GM12801 (cell line): ENCODE data around the gene ERBB2.

Source experiments
- TF ChIP-seq, protein P1 (sequence below): IDR thresholded peaks from one replicate; pipeline ENCODE4 v1.5.1; 2011; ENCODE audit warnings: control low read depth; ENCODE audit not compliant: insufficient read length; ENCODE audit errors: extremely low read depth

The ERBB2 gene

DNA sequence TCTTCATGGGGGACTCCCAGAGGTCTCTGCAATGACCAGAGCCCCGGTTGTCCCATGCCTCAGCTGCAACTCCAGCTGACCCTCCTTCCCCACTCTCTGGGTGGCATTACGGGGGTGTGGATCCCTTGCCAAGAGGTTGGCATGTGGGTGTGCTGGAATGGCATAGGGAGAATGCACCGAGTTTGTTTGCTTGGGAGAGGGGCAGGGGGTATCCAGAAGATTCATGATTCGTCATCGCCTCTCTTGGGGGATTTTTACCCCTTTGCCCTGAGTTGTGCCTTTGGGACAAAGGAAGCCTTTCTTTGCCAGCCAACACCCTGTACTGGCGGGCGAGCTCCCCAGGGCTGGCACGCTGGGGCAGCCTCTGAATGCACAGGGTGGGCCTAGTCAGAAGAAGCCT is 6.5 kb downstream of the ERBB2 start:
- TF ChIP-seq, protein P1, sequence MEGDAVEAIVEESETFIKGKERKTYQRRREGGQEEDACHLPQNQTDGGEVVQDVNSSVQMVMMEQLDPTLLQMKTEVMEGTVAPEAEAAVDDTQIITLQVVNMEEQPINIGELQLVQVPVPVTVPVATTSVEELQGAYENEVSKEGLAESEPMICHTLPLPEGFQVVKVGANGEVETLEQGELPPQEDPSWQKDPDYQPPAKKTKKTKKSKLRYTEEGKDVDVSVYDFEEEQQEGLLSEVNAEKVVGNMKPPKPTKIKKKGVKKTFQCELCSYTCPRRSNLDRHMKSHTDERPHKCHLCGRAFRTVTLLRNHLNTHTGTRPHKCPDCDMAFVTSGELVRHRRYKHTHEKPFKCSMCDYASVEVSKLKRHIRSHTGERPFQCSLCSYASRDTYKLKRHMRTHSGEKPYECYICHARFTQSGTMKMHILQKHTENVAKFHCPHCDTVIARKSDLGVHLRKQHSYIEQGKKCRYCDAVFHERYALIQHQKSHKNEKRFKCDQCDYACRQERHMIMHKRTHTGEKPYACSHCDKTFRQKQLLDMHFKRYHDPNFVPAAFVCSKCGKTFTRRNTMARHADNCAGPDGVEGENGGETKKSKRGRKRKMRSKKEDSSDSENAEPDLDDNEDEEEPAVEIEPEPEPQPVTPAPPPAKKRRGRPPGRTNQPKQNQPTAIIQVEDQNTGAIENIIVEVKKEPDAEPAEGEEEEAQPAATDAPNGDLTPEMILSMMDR: no peak

DNA sequence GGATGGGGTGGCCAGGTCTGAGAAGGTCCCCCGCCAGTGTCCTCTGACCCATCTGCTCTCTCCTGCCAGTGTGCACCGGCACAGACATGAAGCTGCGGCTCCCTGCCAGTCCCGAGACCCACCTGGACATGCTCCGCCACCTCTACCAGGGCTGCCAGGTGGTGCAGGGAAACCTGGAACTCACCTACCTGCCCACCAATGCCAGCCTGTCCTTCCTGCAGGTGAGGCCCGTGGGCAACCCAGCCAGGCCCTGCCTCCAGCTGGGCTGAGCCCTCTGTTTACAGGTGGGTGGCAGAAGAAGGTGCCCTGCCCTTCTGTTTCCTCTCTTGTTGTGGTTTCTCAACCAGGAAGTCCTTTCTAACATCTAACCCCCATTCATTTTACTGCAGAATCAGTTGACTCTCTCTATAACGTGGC is 7.1 kb downstream of the ERBB2 start:
- TF ChIP-seq, protein P1: no peak

DNA sequence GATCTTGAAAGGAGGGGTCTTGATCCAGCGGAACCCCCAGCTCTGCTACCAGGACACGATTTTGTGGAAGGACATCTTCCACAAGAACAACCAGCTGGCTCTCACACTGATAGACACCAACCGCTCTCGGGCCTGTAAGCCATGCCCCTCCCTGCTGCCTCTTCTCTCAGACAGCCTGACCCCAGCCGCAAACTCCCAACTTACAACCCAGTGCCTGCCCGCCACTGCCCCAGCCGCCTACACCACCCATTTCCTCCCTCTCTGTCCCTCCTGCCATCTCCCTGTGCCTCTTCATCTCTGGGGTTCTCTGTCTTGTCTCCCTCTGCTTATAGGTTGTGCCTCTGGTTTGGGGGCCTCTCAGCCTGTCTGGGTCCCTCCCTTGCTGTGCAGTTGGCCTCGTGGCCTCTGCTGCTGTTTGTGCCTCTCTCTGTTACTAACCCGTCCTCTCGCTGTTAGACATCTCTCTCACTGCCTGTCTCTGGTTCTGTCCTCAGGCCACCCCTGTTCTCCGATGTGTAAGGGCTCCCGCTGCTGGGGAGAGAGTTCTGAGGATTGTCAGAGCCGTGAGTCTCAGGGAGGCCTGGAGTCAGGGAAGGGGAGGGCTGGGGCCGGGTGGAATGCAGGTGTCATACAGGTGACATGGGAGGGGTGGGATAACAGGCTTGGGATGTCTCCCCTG is 9.6 kb downstream of the ERBB2 start:
- TF ChIP-seq, protein P1: no peak

DNA sequence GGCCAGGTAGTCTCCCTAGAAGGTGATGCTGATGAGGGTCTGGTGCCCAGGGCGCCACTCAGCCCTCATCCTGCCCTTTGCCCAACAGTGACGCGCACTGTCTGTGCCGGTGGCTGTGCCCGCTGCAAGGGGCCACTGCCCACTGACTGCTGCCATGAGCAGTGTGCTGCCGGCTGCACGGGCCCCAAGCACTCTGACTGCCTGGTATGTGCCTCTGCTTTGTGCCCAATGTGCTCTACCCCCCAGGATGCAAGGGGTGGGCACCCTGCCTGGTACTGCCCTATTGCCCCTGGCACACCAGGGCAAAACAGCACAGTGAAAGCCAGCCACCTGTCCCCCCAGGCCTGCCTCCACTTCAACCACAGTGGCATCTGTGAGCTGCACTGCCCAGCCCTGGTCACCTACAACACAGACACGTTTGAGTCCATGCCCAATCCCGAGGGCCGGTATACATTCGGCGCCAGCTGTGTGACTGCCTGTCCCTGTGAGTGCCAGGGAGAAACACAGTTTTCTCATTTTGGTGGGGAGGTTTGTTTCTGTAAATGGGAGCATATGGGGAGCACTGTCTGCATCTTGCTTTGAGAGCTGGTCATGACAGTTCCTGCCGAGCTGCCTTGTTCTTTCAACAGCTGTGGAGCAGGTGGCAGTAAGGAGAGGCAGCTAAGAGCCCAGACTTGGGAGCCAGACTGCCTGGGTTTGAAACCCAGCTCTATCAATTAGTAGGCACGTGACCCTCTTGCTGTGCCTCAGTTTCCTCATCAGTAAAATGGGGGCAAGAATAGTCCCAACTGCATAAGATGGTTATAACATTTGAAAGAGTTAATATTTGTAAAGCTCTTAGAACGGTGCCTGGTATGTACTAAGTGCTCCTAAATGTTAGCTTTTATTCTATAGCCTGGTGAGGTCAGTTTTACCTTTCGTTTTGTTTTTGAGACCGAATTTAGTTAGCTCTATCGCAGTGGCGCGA is 10.4 kb downstream of the ERBB2 start:
- TF ChIP-seq, protein P1: no peak

DNA sequence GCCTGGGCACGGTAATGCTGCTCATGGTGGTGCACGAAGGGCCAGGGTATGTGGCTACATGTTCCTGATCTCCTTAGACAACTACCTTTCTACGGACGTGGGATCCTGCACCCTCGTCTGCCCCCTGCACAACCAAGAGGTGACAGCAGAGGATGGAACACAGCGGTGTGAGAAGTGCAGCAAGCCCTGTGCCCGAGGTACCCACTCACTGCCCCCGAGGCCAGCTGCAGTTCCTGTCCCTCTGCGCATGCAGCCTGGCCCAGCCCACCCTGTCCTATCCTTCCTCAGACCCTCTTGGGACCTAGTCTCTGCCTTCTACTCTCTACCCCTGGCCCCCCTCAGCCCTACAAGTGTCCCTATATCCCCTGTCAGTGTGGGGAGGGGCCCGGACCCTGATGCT is 12.0 kb downstream of the ERBB2 start:
- TF ChIP-seq, protein P1: no peak

DNA sequence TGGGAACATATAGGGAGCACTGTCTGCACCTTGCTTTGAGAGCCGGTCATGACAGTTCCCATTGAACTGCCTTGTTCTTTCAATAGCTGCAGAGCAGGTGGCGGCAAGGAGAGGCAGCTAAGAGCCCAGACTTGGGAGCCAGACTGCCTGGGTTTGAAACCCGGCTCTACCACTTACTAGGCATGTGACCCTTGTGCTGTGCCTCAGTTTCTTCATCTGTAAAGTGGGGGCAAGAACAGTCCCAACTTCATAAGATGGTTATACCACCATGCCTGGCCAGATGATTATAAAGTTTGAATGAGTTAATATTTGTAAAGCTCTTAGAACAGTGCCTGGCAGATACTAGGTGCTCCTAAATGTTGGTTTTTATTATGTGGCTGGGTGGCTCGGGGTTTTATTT is 14.4 kb downstream of the ERBB2 start:
- TF ChIP-seq, protein P1: no peak

DNA sequence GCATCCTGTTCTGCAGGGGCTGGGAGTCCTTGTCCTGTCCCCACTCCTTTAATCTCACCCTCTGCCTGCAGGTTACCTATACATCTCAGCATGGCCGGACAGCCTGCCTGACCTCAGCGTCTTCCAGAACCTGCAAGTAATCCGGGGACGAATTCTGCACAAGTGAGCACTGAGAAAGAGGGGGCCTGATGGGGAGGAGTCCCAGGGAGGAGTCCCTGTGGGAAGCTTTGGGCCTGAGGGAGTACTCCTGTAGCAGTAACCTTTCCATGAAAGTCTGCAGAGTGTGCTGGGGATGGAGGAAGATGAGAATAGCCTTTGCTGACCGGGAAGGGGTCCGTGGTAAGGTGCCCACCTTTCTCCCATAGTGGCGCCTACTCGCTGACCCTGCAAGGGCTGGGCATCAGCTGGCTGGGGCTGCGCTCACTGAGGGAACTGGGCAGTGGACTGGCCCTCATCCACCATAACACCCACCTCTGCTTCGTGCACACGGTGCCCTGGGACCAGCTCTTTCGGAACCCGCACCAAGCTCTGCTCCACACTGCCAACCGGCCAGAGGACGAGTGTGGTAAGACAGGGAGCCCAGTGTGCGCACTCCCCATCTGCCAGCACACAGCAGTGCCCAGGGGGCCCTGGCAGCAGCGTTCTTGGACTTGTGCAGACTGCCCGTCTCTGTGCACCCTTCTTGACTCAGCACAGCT is 15.7 kb downstream of the ERBB2 start:
- TF ChIP-seq, protein P1: no peak
